Inferior parietal cortex (tissue), 1 donor: ENCODE data around the gene NEGR1.

Source experiments
- DNase-seq: peaks from one replicate; pipeline ENCODE4 v3.0.0-alpha.2; 2016; ENCODE audit errors: extremely low spot score

NEGR1 gene

GRCh38 chr1:71638081-71638766 lies 644.1 kb downstream of the NEGR1 start:
- no peak for DNase-seq

- DNase-seq = no peak
Measured at GRCh38 chr1:71635568-71635967, 646.8 kb downstream of the NEGR1 start.

DNA sequence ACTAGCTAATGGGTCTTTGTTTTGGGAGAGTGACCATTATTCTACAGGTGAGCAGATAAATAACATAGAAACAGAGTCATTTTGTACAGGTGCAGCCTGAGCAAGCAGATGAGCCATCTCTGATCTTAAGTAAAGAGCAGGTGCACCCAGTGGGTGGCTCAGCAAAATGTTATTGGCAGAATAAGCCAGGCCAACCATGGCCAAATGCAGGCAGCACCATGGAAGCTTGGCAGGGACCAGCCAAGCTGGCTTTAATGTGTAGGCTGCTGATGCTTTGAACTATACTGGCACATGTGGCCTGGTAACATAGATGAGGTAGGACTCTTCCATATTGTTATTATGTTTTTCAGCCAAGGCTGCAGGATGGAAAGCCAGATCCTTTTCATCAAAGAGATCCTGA lies 648.2 kb downstream of the NEGR1 start:
- DNase-seq = no peak

- DNase-seq = no peak
Measured at GRCh38 chr1:71630073-71630472, 652.3 kb downstream of the NEGR1 start.

GRCh38 chr1:71625004-71625403 lies 657.3 kb downstream of the NEGR1 start:
- DNase-seq = no peak

GRCh38 chr1:71623888-71624287 lies 658.5 kb downstream of the NEGR1 start:
- DNase-seq = no peak

DNA sequence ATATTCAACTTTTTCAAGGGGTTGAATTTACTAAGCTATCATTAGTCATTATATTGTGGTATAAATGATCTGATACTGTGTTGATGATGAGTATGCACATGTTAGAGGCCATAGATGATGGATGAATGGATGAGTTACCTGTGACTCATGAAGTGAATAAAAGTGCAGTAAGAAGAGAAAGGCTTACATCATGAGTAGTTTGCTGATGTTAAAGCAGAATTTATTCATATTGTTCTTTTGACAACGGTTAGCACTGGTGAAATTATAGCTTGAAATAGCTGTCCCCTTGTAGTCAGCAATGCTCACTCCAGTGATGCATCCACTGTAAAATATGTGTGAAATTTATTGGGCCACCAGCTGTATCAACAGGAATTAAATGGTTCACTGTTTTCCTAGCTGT lies 660.6 kb downstream of the NEGR1 start:
- DNase-seq = no peak

GRCh38 chr1:71618766-71619530 lies 663.4 kb downstream of the NEGR1 start:
- DNase-seq = no peak

- DNase-seq = no peak
Measured at GRCh38 chr1:71618191-71618590, 664.1 kb downstream of the NEGR1 start.

DNA sequence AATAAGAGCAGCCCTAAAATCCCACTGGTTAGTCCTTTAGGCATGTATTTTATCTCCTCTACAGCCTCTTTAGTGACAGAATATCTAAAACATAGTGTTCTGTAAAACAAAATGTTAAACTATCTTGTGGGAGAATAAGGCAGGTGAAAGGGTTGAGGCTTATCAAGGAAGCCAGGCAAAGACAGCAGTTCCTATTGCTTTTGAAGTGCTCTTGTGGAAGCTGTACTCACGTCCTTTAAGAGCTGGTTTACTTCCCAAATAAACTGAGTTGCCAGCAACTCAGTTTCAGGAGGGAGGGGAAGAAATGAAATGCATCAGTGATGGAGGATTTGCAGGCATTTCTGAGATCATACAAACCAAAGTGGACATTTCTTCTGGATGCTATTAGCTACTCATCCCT lies 671.9 kb downstream of the NEGR1 start:
- no peak for DNase-seq

GRCh38 chr1:71603044-71603776 lies 679.1 kb downstream of the NEGR1 start:
- DNase-seq = no peak

- no peak for DNase-seq
Measured at GRCh38 chr1:71600023-71600422, 682.3 kb downstream of the NEGR1 start.

DNA sequence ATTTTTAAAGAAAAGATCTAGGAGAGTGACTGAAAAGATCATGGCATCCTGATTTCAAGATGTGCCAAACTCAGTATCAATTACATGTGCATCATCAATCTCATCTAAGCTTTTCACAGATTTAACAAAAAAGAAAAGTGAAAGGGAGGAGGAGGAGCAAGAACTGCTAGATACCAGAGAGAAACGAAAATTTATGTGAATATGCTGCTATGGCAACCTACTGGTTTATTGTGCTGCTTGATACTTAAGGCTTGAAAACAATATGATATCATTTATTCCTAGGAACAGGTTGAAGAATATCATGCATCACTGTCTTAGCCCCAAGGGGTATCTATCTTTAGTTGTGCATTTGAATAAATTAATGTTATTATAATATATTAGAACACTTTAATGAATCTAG lies 683.0 kb downstream of the NEGR1 start:
- DNase-seq = no peak

GRCh38 chr1:71593523-71593922 lies 688.8 kb downstream of the NEGR1 start:
- no peak for DNase-seq

- no peak for DNase-seq
Measured at GRCh38 chr1:71592646-71593274, 689.6 kb downstream of the NEGR1 start.

GRCh38 chr1:71589005-71589404 lies 693.3 kb downstream of the NEGR1 start:
- DNase-seq = no peak

DNA sequence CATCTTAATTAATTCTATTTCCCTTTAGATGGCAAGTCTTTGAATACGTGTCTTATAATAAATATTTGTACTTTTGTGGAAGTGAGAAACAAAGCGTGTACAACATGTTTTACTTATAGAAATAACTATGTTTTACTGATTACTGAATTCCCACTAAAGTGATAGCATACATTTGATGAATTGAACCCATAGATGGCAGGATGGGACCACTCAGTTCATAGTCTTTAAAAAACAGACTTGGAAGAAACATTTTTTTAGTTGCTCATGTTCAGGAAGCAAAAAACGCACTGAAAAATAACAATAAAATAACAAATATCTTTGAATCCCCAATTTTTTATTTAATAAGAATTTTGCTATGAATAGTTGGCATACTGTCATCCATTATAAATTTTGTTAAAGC lies 694.4 kb downstream of the NEGR1 start:
- DNase-seq = peak; percentile 59

GRCh38 chr1:71586030-71586429 lies 696.3 kb downstream of the NEGR1 start:
- no peak for DNase-seq

- no peak for DNase-seq
Measured at GRCh38 chr1:71583756-71584155, 698.6 kb downstream of the NEGR1 start.

GRCh38 chr1:71582673-71583072 lies 699.7 kb downstream of the NEGR1 start:
- no peak for DNase-seq

DNA sequence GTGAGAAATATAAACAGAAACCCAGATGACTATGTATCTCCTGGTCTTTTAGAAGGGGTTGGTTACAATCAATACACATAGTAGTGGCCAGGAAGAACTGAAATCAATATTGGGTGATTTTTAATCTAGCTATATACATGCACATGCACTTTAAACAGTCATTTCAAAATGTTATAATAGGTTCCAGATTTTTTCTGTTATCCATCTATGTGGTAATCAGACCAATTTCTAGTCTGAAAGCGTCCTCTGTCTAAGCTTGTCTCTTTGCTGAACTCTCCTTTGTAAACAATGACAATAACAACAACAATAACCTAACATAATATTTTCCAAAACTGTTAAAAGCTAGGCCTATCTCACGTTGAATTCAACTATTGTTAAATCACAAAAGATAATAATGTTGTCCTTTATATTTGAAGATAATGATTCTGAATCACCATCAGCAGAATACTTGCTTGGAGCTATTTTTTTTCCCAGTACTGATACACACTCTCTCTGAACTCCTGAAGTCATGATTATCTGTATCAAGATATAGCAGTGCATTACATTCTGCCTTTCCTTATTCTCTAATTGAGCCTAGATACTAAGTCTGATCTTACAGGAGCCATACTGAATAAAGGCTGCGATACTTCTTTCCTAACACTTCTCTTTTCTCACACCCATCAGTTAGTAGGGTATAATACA lies 704.7 kb downstream of the NEGR1 start:
- DNase-seq = no peak

DNA sequence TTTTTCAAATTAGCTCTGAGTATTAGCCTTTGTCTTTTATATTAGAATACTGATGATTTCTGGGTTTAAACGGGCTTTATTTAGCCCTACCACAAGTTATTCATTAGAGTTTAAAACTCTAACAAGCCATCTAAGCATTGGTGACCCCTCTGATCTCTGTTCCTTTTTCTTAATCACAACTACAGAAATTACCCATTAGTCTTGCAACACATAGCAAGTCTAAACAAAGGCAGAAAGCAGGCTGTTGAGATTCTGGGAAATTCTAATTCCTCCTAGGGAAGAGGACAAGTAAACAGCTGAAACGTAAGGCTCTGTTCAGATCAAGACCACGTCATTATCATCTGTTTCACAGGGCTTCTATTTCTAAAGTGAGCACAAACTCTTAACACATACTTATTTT lies 710.3 kb downstream of the NEGR1 start:
- no peak for DNase-seq
